OCI-LY1 (cell line): ENCODE measurements around the gene SV2B.

ENCODE experiments used
- H2AFZ ChIP-seq: fragments of 200-600 bp; sonication (generic), shearing (Covaris generic); 2 replicates; pipeline ENCODE4 v1.6.0; 2014; ENCODE audit warnings: antibody characterized with exemption, mild to moderate bottlenecking, low read length
- H3F3A ChIP-seq: fragments of 200-600 bp; sonication (generic), shearing (Covaris generic); 2 replicates; pipeline ENCODE4 v1.6.0; 2014; ENCODE audit warnings: mild to moderate bottlenecking, antibody characterized with exemption, low read length, moderate library complexity; ENCODE audit not compliant: insufficient read depth
- H3K27ac ChIP-seq: fragments of 200-600 bp; sonication (generic); 2 replicates; pipeline ENCODE4 v1.5.1; 2014; ENCODE audit warnings: low read length, mixed run types, mild to moderate bottlenecking, low read depth; ENCODE audit not compliant: poor library complexity, severe bottlenecking
- H3K27me3 ChIP-seq: fragments of 200-600 bp; sonication (generic); 2 replicates; pipeline ENCODE4 v1.6.0; 2014; ENCODE audit warnings: antibody characterized with exemption, mild to moderate bottlenecking, low read length, moderate library complexity; ENCODE audit not compliant: insufficient read depth
- H3K36me3 ChIP-seq: fragments of 200-600 bp; sonication (generic); 2 replicates; pipeline ENCODE4 v1.6.1; 2014; ENCODE audit warnings: mild to moderate bottlenecking, antibody characterized with exemption, low read length, moderate library complexity, mixed read lengths; ENCODE audit not compliant: insufficient read depth
- H3K4me1 ChIP-seq: fragments of 200-600 bp; sonication (generic); 2 replicates; pipeline ENCODE4 v1.5.1; 2014; ENCODE audit warnings: mild to moderate bottlenecking, low read length, moderate library complexity; ENCODE audit not compliant: insufficient read depth, severe bottlenecking
- H3K4me2 ChIP-seq: fragments of 200-600 bp; sonication (generic), shearing (Covaris generic); 2 replicates; pipeline ENCODE4 v1.6.1; 2014; ENCODE audit warnings: low read length
- H3K4me3 ChIP-seq: fragments of 200-600 bp; sonication (generic); 2 replicates; pipeline ENCODE4 v1.5.1; 2014; ENCODE audit warnings: low read length, low read depth, mild to moderate bottlenecking, mixed read lengths; ENCODE audit not compliant: poor library complexity, severe bottlenecking
- H3K79me2 ChIP-seq: fragments of 200-600 bp; shearing (Covaris generic); 2 replicates; pipeline ENCODE4 v1.6.1; 2016; ENCODE audit warnings: mixed run types, low read length, mixed read lengths; ENCODE audit not compliant: insufficient read depth
- H3K9ac ChIP-seq: fragments of 200-600 bp; sonication (generic), shearing (Covaris generic); 2 replicates; pipeline ENCODE4 v1.6.1; 2014; ENCODE audit warnings: mild to moderate bottlenecking, low read length, mixed read lengths
- H3K9me2 ChIP-seq: fragments of 200-600 bp; sonication (generic), shearing (Covaris generic); 2 replicates; pipeline ENCODE4 v1.6.1; 2014; ENCODE audit warnings: low read depth, mild to moderate bottlenecking, low read length, mixed read lengths
- H3K9me3 ChIP-seq: fragments of 200-600 bp; shearing (Covaris generic); 2 replicates; pipeline ENCODE4 v1.6.1; 2014; ENCODE audit warnings: low read length, mixed read lengths
- H4K20me1 ChIP-seq: fragments of 200-600 bp; sonication (generic), shearing (Covaris generic); 2 replicates; pipeline ENCODE4 v1.6.0; 2016; ENCODE audit warnings: mild to moderate bottlenecking, low read length; ENCODE audit not compliant: insufficient read depth
- CTCF ChIP-seq: fragments of 200-600 bp; sonication (generic), shearing (Covaris generic); IDR thresholded peaks from 2 replicates; pipeline ENCODE4 v1.5.1; 2017; ENCODE audit warnings: mild to moderate bottlenecking, antibody characterized with exemption, low read length, moderate library complexity, mixed read lengths
- EZH2 ChIP-seq: fragments of 200-600 bp; sonication (generic), shearing (Covaris generic); IDR thresholded peaks from 2 replicates; pipeline ENCODE4 v1.8.0; 2017; ENCODE audit warnings: borderline replicate concordance, mixed run types, mild to moderate bottlenecking, antibody characterized with exemption, low read length, moderate library complexity, mixed read lengths

The SV2B gene

GRCh38 chr15:91254766-91255165 lies 154.7 kb downstream of the SV2B start:
- no peaks in the 10 kb centered on the region for H4K20me1 ChIP-seq
- H3K79me2 ChIP-seq = no peaks in the 10 kb centered on the region
- TF ChIP-seq EZH2 (no peak), CTCF (no peak)
- peaks cover under 1% of the 10 kb centered on the region; the same call in 1 of the 2 replicates for H3K27me3 ChIP-seq
- no peak overlapping the region for H3K9ac ChIP-seq
- no peaks in the 10 kb centered on the region for H3K9me2 ChIP-seq
- H3K4me3 ChIP-seq = no peak overlapping the region
- no peak overlapping the region for H2AFZ ChIP-seq
- no peaks in the 10 kb centered on the region for H3K9me3 ChIP-seq
- no peaks in the 10 kb centered on the region for H3F3A ChIP-seq
- no peak overlapping the region for H3K27ac ChIP-seq
- H3K4me1 ChIP-seq = no peaks in the 10 kb centered on the region
- no peak overlapping the region for H3K4me2 ChIP-seq
- no peaks in the 10 kb centered on the region for H3K36me3 ChIP-seq

- no peaks in the 10 kb centered on the region for H4K20me1 ChIP-seq
- no peaks in the 10 kb centered on the region for H3K36me3 ChIP-seq
- H3K4me2 ChIP-seq = no peak overlapping the region
- no peaks in the 10 kb centered on the region for H3K4me1 ChIP-seq
- H3K9me2 ChIP-seq = no peaks in the 10 kb centered on the region
- H3K27ac ChIP-seq = no peak overlapping the region
- H3K9me3 ChIP-seq = no peaks in the 10 kb centered on the region
- no peak for TF ChIP-seq EZH2
- no peak for TF ChIP-seq CTCF
- no peaks in the 10 kb centered on the region for H3F3A ChIP-seq
- H2AFZ ChIP-seq = no peak overlapping the region
- peaks cover 6% of the 10 kb centered on the region; the same call in 1 of the 2 replicates for H3K27me3 ChIP-seq
- no peak overlapping the region for H3K4me3 ChIP-seq
- H3K79me2 ChIP-seq = no peaks in the 10 kb centered on the region
- no peak overlapping the region for H3K9ac ChIP-seq
Observed at GRCh38 chr15:91255670-91256192, 155.7 kb downstream of the SV2B start.

GRCh38 chr15:91257746-91258414 lies 157.8 kb downstream of the SV2B start:
- H3K27ac ChIP-seq = no peak overlapping the region
- H4K20me1 ChIP-seq = no peaks in the 10 kb centered on the region
- no peaks in the 10 kb centered on the region for H3K9me2 ChIP-seq
- H3F3A ChIP-seq = no peaks in the 10 kb centered on the region
- no peak overlapping the region for H3K9ac ChIP-seq
- no peaks in the 10 kb centered on the region for H3K79me2 ChIP-seq
- peaks cover 6% of the 10 kb centered on the region; the same call in 1 of the 2 replicates for H3K27me3 ChIP-seq
- H3K4me1 ChIP-seq = no peaks in the 10 kb centered on the region
- no peaks in the 10 kb centered on the region for H3K36me3 ChIP-seq
- TF ChIP-seq CTCF = no peak
- TF ChIP-seq EZH2 = no peak
- no peak overlapping the region for H3K4me2 ChIP-seq
- H3K9me3 ChIP-seq = no peaks in the 10 kb centered on the region
- no peak overlapping the region for H2AFZ ChIP-seq
- H3K4me3 ChIP-seq = no peak overlapping the region
